ENCODE results near the gene RELL1.

DNA sequence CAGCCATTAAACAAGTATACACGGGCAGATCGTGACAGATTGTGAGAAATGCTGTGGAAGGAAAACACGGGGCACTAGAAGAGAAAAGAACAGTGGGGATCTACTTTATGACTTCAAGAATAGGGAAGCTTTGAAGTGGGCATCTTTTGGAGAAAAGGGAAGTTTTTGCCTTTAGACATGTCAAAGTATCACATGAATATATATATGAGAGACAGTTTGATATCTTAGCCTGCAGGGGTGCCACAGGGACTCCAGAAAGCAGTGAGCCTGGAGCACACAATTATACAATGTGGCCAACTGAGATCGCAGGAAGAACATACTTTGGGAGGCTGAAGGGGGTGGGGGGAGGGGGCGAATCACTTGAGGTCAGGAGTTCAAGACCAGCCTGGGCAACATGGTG, 35.7 kb downstream of the RELL1 start:
- TF ChIP-seq EZH2phosphoT487 (IDR thresholded peaks at IDR 0.05; ENCODE audit: borderline replicate concordance, low read length) = no peak
- TF ChIP-seq, protein P1, sequence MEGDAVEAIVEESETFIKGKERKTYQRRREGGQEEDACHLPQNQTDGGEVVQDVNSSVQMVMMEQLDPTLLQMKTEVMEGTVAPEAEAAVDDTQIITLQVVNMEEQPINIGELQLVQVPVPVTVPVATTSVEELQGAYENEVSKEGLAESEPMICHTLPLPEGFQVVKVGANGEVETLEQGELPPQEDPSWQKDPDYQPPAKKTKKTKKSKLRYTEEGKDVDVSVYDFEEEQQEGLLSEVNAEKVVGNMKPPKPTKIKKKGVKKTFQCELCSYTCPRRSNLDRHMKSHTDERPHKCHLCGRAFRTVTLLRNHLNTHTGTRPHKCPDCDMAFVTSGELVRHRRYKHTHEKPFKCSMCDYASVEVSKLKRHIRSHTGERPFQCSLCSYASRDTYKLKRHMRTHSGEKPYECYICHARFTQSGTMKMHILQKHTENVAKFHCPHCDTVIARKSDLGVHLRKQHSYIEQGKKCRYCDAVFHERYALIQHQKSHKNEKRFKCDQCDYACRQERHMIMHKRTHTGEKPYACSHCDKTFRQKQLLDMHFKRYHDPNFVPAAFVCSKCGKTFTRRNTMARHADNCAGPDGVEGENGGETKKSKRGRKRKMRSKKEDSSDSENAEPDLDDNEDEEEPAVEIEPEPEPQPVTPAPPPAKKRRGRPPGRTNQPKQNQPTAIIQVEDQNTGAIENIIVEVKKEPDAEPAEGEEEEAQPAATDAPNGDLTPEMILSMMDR (IDR thresholded peaks at IDR 0.05; ENCODE audit: low read depth, low read length, poor library complexity, severe bottlenecking) = no peak
